ENCODE results near the gene TSEN54.
A peak's percentile ranks its signal among the peaks of the same experiment; 100 is the strongest.

TSEN54 gene

DNA sequence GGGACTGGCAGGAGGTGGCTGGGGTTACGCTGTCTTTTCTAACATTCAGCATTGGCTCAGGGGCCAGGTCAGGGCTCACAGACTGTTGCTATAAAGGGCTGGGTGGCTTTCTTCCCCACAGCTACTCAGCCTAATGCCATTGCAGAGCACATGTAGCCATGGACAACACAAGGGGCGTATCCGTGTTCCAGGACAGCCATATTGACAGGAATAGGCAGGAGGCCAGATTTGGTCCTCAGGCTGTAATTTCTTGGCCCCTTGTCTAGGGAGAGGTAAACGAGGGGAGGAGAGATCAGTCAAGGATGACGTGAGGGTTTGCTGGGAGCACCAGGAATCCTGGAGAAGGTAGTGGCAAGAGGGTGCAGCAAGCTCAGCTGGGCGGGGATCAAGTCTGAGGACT lies 50.1 kb downstream of the TSEN54 start:
- peaks cover 3% of the 10 kb centered on the region; the same call in 1 of the 2 replicates for H3K36me3 ChIP-seq (ENCODE audit: low read depth)
- no peaks in the 10 kb centered on the region for H3K4me1 ChIP-seq (ENCODE audit: insufficient read depth, poor library complexity, severe bottlenecking)
- TF ChIP-seq, protein P1, sequence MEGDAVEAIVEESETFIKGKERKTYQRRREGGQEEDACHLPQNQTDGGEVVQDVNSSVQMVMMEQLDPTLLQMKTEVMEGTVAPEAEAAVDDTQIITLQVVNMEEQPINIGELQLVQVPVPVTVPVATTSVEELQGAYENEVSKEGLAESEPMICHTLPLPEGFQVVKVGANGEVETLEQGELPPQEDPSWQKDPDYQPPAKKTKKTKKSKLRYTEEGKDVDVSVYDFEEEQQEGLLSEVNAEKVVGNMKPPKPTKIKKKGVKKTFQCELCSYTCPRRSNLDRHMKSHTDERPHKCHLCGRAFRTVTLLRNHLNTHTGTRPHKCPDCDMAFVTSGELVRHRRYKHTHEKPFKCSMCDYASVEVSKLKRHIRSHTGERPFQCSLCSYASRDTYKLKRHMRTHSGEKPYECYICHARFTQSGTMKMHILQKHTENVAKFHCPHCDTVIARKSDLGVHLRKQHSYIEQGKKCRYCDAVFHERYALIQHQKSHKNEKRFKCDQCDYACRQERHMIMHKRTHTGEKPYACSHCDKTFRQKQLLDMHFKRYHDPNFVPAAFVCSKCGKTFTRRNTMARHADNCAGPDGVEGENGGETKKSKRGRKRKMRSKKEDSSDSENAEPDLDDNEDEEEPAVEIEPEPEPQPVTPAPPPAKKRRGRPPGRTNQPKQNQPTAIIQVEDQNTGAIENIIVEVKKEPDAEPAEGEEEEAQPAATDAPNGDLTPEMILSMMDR (IDR thresholded peaks at IDR 0.05; ENCODE audit: poor library complexity, severe bottlenecking): no peak
- no peak overlapping the region for H3K4me3 ChIP-seq (ENCODE audit: severe bottlenecking)
- no peak overlapping the region for H3K27ac ChIP-seq (ENCODE audit: poor library complexity, severe bottlenecking)
- H3K27me3 ChIP-seq (ENCODE audit: insufficient read depth, poor library complexity, severe bottlenecking): no peaks in the 10 kb centered on the region
- no peaks in the 10 kb centered on the region for H3K9me3 ChIP-seq (ENCODE audit: severe bottlenecking)
- no peak for ATAC-seq (ENCODE audit: low read depth)
- DNase-seq (ENCODE audit: low spot score): no peak

DNA sequence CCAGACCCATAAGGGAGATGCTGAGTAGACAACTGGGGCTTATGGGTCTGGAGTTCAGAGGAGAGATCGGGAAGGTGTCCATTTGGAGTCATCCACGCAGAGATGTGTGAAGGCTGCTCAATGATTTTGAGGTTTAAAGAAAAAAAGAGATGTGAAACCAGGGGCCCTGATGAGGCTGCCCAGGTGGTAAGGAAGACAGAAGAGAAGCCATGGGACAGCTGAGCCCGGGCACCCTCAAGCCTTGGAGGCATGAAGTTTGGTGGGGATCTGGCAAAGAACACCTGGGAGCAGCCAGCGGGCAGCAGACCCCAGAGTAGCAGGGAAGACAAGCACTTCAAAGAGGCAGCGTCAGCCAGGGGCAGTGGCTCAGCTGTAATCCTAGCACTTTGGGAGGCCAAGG lies 50.5 kb downstream of the TSEN54 start:
- Histone ChIP-seq H3K27me3 (ENCODE audit: insufficient read depth, poor library complexity, severe bottlenecking) (no peaks in the 10 kb centered on the region), H3K4me3 (ENCODE audit: severe bottlenecking) (no peak overlapping the region), H3K36me3 (ENCODE audit: low read depth) (peaks cover 3% of the 10 kb centered on the region; the same call in 1 of the 2 replicates), H3K9me3 (ENCODE audit: severe bottlenecking) (no peaks in the 10 kb centered on the region), H3K4me1 (ENCODE audit: insufficient read depth, poor library complexity, severe bottlenecking) (no peaks in the 10 kb centered on the region), H3K27ac (ENCODE audit: poor library complexity, severe bottlenecking) (no peak overlapping the region)
- DNase-seq (ENCODE audit: low spot score): no peak
- no peak for ATAC-seq (ENCODE audit: low read depth)
- TF ChIP-seq, protein P1 (IDR thresholded peaks at IDR 0.05; ENCODE audit: poor library complexity, severe bottlenecking): no peak

DNA sequence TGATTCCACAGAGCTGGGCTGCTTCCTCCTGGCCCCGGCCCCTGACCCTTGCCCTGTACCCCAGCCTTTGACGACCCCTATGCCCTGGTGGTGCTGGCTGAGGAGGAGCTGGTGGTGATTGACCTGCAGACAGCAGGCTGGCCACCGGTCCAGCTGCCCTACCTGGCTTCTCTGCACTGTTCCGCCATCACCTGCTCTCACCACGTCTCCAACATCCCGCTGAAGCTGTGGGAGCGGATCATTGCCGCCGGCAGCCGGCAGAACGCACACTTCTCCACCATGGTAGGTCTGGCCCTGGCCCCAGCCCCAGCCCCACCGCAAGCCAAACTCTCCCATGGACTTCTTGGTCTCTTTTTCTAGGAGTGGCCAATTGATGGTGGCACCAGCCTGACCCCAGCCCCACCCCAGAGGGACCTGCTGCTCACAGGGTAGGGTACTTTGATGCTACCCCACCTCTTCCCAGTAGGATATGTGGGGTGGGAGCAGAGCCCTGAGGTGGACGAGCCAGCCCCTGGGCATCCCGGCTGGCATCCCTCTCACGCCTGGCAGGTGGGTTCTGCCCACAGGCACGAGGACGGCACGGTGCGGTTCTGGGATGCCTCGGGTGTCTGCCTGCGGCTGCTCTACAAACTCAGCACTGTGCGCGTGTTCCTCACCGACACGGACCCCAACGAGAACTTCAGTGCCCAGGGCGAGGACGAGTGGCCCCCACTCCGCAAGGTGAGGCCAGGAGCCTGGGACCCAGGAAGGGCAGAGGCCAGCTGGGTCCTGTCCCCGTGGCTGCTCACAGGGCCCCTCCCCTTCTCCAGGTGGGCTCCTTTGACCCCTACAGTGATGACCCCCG lies 52.3 kb downstream of the TSEN54 start:
- H3K36me3 ChIP-seq (ENCODE audit: low read depth): no peaks in the 10 kb centered on the region
- ATAC-seq (ENCODE audit: low read depth) (no peak), DNase-seq (ENCODE audit: low spot score) (no peak)
- H3K4me3 ChIP-seq (ENCODE audit: severe bottlenecking): no peak overlapping the region
- no peaks in the 10 kb centered on the region for H3K9me3 ChIP-seq (ENCODE audit: severe bottlenecking)
- no peak overlapping the region for H3K27ac ChIP-seq (ENCODE audit: poor library complexity, severe bottlenecking)
- TF ChIP-seq, protein P1 (IDR thresholded peaks at IDR 0.05; ENCODE audit: poor library complexity, severe bottlenecking): no peak
- no peaks in the 10 kb centered on the region for H3K4me1 ChIP-seq (ENCODE audit: insufficient read depth, poor library complexity, severe bottlenecking)
- H3K27me3 ChIP-seq (ENCODE audit: insufficient read depth, poor library complexity, severe bottlenecking): no peaks in the 10 kb centered on the region

DNA sequence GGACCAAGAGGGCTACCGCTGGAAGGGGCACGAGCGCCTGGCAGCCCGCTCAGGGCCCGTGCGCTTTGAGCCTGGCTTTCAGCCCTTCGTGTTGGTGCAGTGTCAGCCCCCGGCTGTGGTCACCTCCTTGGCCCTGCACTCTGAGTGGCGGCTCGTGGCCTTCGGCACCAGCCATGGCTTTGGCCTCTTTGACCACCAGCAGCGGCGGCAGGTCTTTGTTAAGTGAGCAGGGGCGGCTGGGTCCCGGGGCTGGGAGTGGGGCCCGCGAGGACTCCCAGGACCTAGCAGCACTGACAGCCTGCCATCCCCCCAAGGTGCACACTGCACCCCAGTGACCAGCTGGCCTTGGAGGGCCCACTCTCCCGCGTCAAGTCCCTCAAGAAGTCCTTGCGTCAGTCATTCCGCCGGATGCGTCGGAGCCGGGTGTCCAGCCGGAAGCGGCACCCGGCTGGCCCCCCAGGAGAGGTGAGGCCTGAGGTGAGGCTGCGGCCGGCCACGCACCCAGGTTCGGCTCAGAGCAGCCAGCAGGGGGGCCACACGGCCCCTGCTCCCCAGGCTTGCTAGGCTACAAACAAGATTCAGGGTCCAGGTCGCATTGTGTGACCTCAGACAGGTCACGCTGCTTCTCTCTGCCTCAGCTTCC lies 53.8 kb downstream of the TSEN54 start:
- Histone ChIP-seq H3K4me1 (ENCODE audit: insufficient read depth, poor library complexity, severe bottlenecking) (no peaks in the 10 kb centered on the region), H3K27me3 (ENCODE audit: insufficient read depth, poor library complexity, severe bottlenecking) (no peaks in the 10 kb centered on the region), H3K27ac (ENCODE audit: poor library complexity, severe bottlenecking) (no peak overlapping the region), H3K4me3 (ENCODE audit: severe bottlenecking) (no peak overlapping the region), H3K9me3 (ENCODE audit: severe bottlenecking) (no peaks in the 10 kb centered on the region), H3K36me3 (ENCODE audit: low read depth) (no peaks in the 10 kb centered on the region)
- TF ChIP-seq, protein P1 (IDR thresholded peaks at IDR 0.05; ENCODE audit: poor library complexity, severe bottlenecking): no peak
- DNase-seq (ENCODE audit: low spot score) (peak; percentile 70), ATAC-seq (ENCODE audit: low read depth) (no peak)
